ENCODE data around the gene DST. TPM values are rescaled to one million over a fixed set of nuclear protein-coding genes. Genes with fewer than 3 reads are reported as not detected.

DST gene
- polyA plus RNA-seq, 4 donors, result 196 to 234 (median 215) TPM

DNA sequence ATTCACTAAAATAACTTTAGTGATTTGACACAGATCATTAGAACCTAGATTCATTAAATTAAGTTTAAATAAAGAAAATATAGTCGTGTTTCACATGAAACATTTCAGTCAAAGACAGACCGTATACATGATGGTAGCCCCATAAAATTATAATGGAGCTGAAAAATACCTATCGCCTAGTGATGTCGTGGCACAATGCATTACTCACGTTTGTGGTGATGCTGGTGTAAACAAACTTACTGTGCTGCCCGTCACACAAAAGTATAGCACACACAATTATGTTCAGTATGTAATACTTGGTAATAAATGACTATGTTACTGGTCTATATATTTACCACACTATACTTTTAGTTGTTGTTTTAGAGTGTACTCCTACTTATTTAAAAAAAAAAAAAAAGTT, 17.3 kb downstream of the DST start:
- no peak for DNase-seq (ENCODE audit: low read depth in 4 of 4, low spot score in 2 of 4)

DNA sequence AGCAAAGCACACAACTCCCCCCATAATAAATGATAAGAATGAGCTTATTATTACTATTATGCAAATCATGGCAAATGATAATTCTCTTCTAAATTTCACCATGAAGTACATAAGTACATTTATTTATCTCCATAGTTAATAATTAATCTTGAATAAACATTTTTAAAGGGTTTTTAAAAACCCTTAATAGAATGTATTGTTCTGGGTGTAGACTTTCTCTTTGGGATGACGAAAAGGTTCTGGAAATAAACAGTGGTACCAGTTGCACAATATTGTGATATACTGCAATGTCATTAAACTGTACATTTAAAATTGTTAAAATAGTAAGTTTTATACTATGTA, 18.0 kb downstream of the DST start:
- no peak for DNase-seq (ENCODE audit: low read depth in 4 of 4, low spot score in 2 of 4)

DNA sequence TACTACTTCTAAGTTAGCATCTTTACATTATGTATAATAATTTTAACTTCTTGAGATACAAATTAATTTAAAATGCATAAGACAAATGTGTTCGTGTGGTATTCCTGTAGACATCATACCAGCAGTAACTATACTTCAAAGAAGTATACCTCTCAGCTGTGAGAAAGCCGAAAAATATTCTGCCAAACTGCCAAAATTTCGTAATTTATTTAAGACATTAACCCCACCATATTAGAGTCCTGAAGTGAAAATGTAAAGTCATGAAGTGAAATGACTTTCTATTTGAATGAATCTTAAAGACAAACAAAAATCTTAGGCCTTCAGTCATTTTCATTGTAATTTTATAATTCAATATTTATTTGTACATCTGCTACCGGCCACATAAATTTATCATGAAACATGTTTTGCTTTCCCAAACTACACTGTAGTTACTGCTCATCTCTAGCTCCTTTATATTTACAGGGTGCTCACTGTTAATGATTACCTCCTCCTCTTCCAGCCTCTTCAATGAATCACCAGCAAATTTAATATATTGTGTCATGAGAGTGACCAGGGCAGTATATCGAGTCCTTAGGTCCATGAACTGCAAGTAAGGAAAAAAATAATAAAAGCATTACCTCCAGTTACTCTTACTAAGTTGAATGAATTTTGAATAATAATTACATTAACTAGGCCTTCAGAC, 18.5 kb downstream of the DST start:
- DNase-seq (ENCODE audit: low read depth in 4 of 4, low spot score in 2 of 4), result no peak

DNA sequence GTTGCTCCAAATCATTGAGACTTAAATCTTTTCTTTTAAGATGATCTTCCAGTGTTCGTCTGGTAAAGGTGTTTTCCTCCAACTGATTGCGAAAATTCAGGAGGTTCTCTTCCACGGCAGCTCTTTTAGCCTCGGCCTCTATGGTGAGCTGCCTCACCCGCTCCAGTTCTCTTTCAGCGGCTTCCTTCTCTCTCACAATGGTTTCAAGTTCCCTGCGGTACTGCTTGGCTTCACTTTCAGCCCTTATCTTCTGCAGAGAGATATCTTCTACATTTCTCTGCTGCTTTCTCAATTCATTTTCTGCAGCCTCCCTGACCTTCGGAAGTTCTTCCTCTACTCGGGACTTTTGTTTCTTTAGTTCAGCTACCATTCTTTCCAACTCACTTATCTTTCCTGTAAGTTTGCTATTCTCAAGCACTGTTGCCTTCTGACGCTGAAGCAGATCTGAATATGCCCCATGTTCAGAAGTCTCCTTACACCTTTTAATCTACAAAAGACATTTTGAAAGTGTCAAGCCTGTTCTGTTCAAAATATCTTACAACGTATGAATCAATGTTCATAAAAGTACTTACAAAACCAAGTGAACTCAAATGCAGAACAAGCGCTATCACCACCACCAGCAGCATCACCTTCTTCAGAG, 22.3 kb downstream of the DST start:
- no peak for DNase-seq (ENCODE audit: low read depth in 4 of 4, low spot score in 2 of 4)

DNA sequence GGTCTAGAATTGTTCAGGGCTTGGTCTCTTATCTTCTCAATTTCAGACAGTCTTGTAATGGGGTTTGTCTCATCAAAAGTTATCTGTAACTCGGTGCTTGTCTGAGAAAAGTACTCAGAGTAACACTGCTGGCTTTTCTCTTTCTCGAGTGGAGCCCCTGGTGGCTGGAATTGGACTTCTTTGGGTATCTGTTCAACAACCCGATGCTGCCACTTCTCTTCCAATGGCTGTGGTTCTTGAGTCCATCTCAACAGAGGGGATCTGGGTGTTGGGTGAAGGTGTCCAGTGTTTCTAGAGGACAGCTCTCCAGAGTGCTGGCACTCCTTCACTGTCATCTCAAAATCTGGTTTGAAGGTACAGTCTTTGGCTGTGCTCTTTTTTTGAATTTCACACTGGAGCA, 24.6 kb downstream of the DST start:
- no peak for DNase-seq (ENCODE audit: low read depth in 4 of 4, low spot score in 2 of 4)

DNA sequence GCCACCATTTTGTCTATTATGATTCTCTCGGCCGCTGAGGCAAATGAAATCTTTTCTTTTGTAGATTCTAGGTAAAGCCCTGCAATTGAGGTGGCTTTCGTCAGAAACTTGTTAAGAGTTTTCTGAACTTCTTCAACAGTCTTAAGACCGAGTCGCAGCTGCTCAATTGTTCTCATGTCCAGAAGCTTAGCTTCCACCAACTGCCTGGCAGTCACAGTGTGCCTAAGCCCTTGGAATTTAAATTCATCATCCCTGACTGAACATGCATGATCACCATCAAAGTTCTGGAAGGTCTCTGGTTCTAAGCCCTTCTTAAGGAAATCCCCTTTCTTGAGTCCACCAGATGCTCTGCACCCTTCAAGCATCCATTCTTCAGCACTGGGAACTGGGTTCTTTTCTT, 25.7 kb downstream of the DST start:
- no peak for DNase-seq (ENCODE audit: low read depth in 4 of 4, low spot score in 2 of 4)

DNA sequence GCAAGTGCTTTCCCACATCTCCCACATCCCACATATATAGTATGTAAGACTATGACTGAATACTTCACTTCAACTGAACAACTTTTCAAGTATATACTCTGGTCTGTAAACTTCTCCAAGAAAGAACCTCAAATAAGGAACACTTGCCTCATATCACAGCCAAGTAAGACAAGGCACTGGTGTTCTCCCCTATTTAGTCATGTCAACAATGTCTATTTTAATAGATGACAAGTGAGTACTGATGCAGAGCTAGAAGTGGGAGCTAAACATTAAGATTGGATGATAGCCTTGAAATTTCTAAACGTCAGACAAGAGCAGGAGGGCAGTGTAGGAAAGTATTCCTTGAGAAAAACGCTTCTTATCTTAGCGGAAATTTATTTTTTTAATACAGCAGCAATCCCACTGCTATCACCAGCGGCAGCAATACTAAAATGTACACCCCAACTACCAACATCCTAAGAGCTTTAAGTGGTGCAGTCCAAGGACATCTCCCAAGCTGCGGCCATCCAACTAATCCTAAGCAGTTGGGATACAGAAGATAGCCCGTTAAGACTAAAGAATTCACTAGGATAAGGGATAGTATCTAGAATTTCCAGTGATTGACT, 29.3 kb downstream of the DST start:
- DNase-seq (ENCODE audit: low read depth in 4 of 4, low spot score in 2 of 4), result no peak

DNA sequence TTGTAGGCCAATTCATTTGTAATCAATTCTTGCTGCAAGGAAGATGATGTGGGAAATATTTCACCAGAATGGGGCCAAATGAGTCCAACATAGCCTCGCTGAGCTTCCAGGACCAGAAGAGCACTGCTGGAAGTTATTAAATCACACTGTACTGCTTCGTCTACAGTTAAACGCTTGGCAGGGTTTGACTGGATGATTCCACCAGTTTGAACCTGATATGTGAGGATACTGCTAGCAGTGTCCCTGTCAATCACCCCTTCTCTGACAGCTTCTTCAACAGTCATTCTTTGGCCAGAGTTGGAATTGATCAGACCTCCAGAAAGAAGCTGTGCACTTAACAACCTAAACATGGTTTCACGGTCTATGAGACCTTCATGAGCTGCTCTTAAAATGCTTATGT, 34.4 kb downstream of the DST start:
- no peak for DNase-seq (ENCODE audit: low read depth in 4 of 4, low spot score in 2 of 4)

DNA sequence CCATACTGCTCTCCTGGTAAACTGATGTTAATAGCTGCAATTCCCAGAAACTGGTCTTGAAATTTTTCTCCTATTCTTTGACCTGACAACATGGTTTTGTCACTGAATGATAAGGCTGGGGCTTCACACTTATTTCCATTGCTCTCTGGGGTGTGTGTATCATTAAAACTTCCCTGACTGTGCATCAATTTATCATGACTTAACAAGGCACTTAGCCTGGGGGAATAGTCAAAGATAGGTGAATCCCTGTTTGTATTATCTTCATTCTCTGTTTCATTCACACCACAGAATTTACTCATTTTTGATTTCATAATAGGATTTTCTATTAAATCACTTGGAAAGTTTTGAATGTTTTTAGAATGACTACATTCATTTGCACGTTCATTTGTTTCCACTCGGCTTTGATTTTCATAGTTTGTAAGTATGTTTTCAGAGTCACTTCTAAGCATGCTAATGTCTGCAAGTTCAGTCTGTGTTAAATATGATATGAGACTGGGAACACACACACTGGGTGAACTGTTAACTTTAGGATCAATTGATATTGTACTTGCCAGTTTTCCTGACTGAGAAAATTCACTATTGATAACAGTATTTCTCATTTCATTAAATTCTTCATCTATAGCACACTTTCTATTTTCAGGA, 35.5 kb downstream of the DST start:
- DNase-seq (ENCODE audit: low read depth in 4 of 4, low spot score in 2 of 4), result no peak

DNA sequence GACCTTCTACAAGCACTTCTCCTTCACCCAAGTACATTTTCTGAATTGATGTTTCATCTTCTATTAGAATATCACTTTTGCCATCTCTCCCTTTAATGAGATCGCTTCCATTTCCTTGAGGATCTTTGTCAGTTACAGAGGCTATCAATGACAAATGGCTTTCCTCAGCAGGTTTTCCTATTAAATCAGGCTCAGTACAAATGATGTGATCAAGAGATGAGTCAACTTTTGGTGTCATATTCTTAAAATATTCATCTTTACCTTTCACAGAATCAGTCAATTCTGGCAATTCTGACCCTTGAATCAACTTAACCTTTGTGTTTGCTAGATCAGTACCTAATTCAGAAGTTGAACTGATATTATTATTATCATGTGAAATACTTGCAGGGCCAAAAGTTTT, 37.3 kb downstream of the DST start:
- no peak for DNase-seq (ENCODE audit: low read depth in 4 of 4, low spot score in 2 of 4)

DNA sequence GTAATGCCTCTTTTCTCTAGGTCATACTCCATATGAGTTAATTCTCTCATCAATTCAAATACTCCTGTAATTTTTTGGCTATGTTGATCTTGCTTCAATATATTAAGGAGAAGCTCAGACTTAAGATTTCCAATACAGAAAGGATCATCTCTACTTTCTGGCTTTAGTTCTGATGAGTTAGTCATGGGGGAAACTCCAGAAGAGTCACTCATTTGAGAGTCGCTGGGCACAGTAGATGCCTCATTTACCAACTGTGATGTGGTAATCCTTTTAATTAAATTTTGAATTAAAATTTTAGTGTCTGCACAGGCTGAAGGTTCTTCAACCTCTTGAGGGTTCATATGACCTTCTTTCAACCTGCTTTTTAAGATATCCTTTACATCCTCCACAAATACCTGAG, 38.5 kb downstream of the DST start:
- DNase-seq (ENCODE audit: low read depth in 4 of 4, low spot score in 2 of 4), result no peak

DNA sequence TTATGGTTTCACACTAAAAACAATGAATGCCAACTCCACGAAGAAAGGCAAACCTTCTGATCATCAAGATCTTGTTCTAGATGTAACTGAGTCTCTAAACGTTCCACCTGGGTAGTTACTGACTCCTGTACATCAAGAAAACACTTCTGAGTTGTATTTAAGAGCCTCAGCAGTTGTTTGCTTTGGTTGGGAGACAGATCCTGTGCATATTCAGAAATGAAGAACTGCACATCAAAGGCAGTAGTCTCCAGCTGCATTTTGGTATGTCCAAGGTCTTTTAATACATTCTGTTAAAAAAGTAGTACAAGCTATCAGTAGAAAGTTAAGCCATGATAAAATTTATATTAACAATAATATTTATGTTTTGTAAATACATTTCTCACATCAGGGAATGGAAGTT, 41.3 kb downstream of the DST start:
- no peak for DNase-seq (ENCODE audit: low read depth in 4 of 4, low spot score in 2 of 4)

DNA sequence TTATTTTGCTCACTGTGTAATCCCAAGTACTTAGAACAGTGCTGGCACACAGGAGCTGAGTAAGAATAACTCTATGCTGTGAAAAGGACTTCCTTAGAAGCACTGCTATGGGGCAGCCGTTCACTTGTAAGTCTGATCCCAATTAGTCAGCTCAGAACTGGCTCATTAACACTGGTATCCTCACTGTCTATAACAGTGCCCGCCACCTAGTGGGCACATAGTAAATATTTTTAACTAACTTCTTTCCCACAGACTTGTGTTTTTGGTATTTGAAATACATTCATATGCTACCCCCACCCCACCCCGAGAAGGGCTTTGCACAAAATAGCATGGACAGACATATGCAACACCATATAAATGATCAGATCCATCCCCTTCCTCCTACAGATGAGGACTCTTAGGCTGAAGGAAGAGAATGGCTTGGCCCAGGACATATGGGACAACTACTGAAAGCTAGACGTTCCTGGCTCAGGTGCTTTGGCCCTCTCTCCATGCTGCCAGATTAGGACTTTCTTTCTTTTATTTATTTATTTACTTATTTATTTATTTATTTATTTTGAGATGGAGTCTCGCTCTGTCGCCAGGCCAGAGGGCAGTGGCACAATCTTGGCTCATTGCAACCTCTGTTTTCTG, 47.1 kb downstream of the DST start:
- peak in 1 of 4 donors; percentile 15 for DNase-seq (ENCODE audit: low read depth in 4 of 4, low spot score in 2 of 4)

DNA sequence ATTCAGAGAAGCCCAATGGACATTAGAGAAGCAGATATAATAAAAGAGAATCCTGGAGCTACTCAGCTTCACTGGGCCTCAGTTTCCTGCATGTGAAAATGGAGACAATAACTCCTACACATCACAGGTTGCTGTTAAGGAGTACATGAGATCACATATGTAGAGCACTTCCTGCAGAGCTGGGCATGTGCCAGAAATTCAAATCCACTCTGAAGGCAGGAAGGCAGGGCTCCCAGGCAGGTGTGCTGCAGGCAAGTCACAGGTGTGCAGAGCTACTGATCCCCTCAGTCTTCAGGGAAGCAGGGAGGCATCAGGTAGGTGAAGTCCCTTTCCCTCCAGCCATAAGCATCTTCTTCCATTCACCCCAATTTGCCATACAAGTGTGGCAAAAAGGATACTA, 48.0 kb downstream of the DST start:
- DNase-seq (ENCODE audit: low read depth in 4 of 4, low spot score in 2 of 4), result no peak

DNA sequence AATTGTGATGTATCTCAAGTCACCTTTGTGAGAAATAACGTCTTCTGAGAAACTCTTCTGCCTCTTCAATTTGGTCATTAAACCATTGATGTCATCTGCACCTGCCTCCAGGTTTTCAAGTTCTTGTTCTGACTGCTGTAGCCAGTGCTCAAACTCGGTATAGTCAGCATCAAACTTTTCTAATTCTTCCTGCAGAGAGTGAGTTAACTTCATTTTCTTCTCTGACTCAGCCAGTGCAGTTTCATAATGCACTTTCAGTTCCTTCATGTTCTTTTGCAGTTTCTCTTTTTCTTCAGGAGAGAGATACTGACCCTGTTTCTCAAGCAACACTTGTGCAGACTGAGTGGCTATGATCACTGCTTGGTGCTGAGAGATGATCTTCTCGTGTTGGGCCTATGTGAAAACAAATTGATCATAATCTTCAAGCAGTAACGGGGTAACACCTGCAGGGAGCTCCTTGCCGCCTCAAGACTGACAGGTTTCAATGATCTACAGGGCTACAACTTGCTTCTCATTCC, 48.8 kb downstream of the DST start:
- no peak for DNase-seq (ENCODE audit: low read depth in 4 of 4, low spot score in 2 of 4)

DNA sequence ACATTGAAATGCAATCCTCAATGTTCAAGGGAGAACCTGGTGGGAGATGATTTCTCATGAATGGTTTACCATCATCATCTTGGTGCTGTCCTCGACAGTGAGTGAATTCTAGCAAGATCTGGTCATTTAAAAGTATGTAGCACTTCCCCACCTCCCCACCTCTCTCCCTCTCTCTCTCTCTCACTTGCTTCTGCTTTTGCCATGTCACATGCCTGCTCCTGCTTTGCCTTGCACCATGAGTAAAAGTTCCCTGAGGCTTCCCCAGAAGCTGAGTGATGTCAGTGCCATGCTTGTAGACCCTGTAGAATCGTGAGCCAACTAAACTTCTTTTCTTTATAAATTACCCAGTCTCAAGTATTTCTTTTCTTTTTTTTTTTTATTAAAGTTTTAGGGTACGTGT, 60.5 kb downstream of the DST start:
- no peak for DNase-seq (ENCODE audit: low read depth in 4 of 4, low spot score in 2 of 4)

DNA sequence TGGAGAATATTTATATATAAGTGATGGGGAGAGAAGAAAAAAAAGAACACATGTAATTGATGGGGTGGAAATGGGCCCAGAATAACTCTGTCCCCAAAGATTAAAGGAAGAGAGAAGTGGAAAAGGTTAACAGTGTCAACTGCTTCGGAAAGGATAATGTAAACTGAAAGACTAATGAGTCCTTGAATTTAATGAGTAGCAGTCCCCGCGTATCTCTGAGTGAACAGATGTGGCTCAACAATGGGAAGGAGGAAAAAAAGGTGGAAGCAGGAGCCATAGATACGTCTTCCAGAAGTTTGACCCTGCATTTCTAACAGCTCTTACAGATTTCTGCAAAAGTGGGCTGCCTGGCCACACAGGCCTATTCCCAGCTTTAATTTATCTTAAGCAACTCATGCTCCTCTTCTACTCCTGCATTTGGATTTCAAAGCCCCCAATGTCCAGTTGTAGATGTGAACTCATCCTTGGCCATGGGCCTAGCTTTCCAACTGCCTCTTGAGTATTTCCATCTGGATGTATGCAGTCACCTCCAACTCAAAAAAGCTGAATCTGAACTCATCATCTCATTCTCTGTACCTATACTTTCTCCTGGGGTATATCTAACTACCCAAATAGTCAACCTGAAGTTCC, 61.3 kb downstream of the DST start:
- no peak for DNase-seq (ENCODE audit: low read depth in 4 of 4, low spot score in 2 of 4)

DNA sequence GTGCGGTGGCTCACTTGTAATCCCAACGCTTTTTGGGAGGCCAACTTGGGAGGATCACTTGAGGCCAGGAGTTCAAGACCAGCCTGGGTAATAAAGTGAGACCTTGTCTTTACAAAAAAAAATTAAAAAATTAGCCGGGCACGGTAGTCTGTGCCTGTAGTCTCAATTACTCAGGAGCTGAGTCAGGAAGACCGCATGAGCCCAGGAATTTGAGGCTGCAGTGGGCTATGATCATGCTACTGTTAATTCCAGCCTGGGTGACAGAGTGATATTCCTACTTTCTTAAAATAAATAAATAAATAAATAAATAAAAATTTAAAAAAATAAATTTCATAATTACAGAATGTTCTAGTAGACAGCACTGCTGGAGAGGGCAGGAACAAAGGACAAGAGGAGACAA, 62.4 kb downstream of the DST start:
- no peak for DNase-seq (ENCODE audit: low read depth in 4 of 4, low spot score in 2 of 4)

DNA sequence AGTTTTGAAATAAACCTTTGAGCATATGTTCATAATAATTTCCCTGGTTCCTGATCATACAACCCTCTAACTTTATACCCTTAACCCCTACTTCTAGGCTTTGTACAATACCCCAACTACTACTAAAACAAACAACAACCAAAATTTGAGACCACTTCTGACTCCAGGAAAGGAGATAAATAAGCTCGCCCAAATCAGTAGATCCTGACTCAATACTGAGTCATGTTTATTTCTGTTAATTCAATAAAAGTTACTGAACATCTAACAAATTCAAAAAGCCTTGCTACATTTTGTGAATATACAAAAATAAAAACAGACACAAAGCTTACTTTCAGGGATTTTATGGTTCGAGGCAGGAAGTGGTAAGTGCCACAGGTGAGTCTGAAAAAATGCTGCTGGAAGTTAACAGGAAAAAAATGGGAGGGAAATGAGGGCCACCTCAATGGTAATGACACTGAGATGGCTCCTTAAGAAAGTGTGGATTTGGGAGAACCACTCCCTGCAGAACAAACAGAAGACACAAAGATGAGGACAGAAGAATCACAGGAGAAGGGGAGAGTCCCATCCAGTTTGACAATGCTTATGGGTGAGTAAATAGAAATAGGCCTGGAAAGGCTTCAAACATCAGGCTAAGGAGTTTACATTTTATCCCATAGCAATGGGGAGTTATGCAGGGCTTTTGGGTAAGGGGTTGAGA, 63.4 kb downstream of the DST start:
- no peak for DNase-seq (ENCODE audit: low read depth in 4 of 4, low spot score in 2 of 4)

DNA sequence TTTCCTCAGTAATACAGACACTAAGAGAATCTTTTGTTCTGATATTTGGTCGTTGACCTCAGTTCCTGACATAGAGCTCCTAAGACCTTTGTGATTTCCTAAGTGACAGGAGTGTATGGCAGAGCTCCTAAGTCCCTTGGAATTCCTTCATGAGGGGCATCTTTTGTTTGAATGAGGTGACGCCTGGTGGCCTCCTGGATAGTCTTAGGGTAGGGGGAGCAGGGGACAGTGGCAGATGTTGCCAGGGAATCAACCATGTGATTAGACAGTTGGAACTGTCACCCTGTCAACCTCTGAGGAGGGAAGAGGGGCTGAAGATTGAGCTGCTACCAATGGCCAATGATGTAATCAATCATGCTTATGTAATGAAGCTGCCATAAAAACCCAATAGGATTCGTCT, 67.0 kb downstream of the DST start:
- no peak for DNase-seq (ENCODE audit: low read depth in 4 of 4, low spot score in 2 of 4)
